Measurements from ENCODE around the gene NRSN2. TPM values are rescaled to one million over a fixed set of nuclear protein-coding genes. Genes with fewer than 3 reads are reported as not detected.
"Not testable (repeated sequence)": the region's sequence is repeated elsewhere in the genome, so short reads cannot be mapped to it uniquely, and the experiment has no call there.

The NRSN2 gene
- total RNA-seq, 1 donor from 2014 or later = 14.6 TPM

DNA sequence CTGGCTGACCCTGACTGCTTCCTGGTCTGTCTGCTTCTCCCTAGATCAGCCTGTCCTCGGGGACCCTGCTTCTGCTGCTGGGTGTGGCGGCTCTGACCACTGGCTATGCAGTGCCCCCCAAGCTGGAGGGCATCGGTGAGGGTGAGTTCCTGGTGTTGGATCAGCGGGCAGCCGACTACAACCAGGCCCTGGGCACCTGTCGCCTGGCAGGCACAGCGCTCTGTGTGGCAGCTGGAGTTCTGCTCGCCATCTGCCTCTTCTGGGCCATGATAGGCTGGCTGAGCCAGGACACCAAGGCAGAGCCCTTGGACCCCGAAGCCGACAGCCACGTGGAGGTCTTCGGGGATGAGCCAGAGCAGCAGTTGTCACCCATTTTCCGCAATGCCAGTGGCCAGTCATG, 6.3 kb downstream of the NRSN2 start:
- Histone ChIP-seq H3K27ac (ENCODE audit: low read depth, low read length) (no peak overlapping the region), H3K4me1 (ENCODE audit: control insufficient read depth in 3 of 3, insufficient read depth in 3 of 3, low read length in 3 of 3) (peaks cover 0 to 9% (median 5%) of the 10 kb centered on the region in 3 donors), H3K27me3 (ENCODE audit: control insufficient read depth in 3 of 3, insufficient read depth in 3 of 3, low read length in 3 of 3) (peaks cover 0 to 18% (median 15%) of the 10 kb centered on the region in 3 donors), H3K9ac (ENCODE audit: low read depth in 1 of 3, low read length in 3 of 3) (no peak overlapping the region), H3K36me3 (ENCODE audit: control insufficient read depth in 3 of 3, insufficient read depth in 3 of 3, low read length in 3 of 3) (no peaks in the 10 kb centered on the region), H3K9me3 (ENCODE audit: control insufficient read depth in 3 of 3, low read length in 3 of 3) (no peaks in the 10 kb centered on the region), H3K4me3 (ENCODE audit: low read length in 3 of 3) (no peak overlapping the region)

DNA sequence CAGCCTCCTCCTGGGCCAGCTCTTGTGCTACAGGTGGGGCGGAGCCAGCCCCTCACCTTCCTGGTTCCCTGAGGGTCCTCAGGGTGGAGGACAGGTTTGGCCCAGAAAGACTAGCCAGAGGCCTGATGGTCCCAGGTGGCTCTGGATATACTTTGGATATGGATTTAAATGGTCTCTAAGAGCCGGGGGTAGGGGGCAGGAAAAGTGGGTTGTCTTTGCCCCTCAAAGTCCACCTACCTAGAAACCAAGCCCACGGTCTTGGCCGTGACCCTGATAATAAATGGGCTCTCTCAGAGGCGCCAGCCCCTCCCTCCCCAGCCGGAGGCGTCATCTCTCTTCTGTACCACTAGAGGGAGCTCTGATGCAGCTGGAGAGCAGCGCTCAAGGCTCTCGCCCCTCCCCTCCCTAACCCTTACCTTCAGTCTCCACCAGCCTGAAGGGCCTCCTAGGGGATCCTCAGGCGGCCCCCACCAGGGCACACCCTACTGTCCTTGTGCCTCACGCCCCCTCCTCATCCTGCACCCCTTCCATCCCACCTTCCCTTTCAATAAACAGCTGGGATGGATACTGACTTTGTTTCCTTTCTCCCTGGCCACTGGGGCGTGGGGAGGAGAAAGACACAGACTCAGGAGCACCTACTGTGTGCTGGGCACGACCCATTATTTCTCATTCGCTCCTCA, 7.5 kb downstream of the NRSN2 start:
- peaks cover 0 to 3% (median 0%) of the 10 kb centered on the region in 3 donors for H3K4me1 ChIP-seq (ENCODE audit: control insufficient read depth in 3 of 3, insufficient read depth in 3 of 3, low read length in 3 of 3)
- no peak overlapping the region for H3K9ac ChIP-seq (ENCODE audit: low read depth in 1 of 3, low read length in 3 of 3)
- H3K4me3 ChIP-seq (ENCODE audit: low read length in 3 of 3) = no peak overlapping the region
- no peaks in the 10 kb centered on the region for H3K9me3 ChIP-seq (ENCODE audit: control insufficient read depth in 3 of 3, low read length in 3 of 3)
- no peaks in the 10 kb centered on the region for H3K36me3 ChIP-seq (ENCODE audit: control insufficient read depth in 3 of 3, insufficient read depth in 3 of 3, low read length in 3 of 3)
- H3K27ac ChIP-seq (ENCODE audit: low read depth, low read length) = no peak overlapping the region
- H3K27me3 ChIP-seq (ENCODE audit: control insufficient read depth in 3 of 3, insufficient read depth in 3 of 3, low read length in 3 of 3) = peaks cover 0 to 7% (median 6%) of the 10 kb centered on the region in 3 donors

DNA sequence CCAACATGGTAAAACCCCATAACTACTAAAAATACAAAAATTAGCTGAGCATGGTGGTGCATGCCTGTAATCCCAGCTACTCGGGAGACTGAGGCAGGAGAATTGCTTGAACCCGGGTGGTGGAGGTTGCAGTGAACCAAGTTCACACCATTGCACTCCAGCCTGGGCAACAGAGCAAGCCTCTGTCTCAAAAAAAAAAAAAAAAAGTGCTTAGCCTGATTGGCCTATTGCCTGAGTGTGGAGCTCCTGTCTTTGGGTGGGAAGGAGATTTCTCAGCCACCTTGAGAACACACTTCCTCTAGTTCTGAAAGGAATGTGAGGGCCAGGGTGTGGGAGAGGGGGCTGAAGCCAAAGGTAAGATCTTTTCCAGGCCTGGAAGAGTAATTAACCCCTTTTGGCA, 9.2 kb downstream of the NRSN2 start:
- not testable (repeated sequence) for H3K27ac ChIP-seq (ENCODE audit: low read depth, low read length); H3K4me3 ChIP-seq (ENCODE audit: low read length in 3 of 3); H3K36me3 ChIP-seq (ENCODE audit: control insufficient read depth in 3 of 3, insufficient read depth in 3 of 3, low read length in 3 of 3); H3K27me3 ChIP-seq (ENCODE audit: control insufficient read depth in 3 of 3, insufficient read depth in 3 of 3, low read length in 3 of 3); H3K9ac ChIP-seq (ENCODE audit: low read depth in 1 of 3, low read length in 3 of 3); H3K4me1 ChIP-seq (ENCODE audit: control insufficient read depth in 3 of 3, insufficient read depth in 3 of 3, low read length in 3 of 3); H3K9me3 ChIP-seq (ENCODE audit: control insufficient read depth in 3 of 3, low read length in 3 of 3)

DNA sequence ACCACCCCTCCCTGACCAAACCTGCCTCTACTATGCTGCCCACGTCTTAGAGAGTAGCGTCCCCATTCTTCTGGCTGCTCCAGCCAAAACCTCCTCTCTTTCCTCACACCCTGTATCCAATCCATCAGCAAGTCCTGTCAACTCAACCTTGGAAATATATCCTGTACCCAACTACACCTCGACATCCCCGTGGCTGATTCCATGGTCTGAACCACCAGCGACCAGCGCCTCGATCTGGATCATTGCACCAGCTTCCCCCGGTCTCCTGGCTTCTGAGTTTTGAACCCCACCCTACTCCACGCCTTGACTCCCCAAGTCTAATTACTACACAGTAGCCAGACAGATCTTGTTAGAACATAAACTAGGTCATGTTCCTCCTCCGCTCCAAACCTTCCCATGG, 9.8 kb downstream of the NRSN2 start:
- no peak overlapping the region for H3K4me3 ChIP-seq (ENCODE audit: low read length in 3 of 3)
- H3K27me3 ChIP-seq (ENCODE audit: control insufficient read depth in 3 of 3, insufficient read depth in 3 of 3, low read length in 3 of 3) = peaks cover 0 to 5% (median 3%) of the 10 kb centered on the region in 3 donors
- no peaks in the 10 kb centered on the region for H3K9me3 ChIP-seq (ENCODE audit: control insufficient read depth in 3 of 3, low read length in 3 of 3)
- no peak overlapping the region for H3K27ac ChIP-seq (ENCODE audit: low read depth, low read length)
- no peak overlapping the region for H3K9ac ChIP-seq (ENCODE audit: low read depth in 1 of 3, low read length in 3 of 3)
- H3K4me1 ChIP-seq (ENCODE audit: control insufficient read depth in 3 of 3, insufficient read depth in 3 of 3, low read length in 3 of 3) = peaks cover 0 to 3% (median 0%) of the 10 kb centered on the region in 3 donors
- no peaks in the 10 kb centered on the region for H3K36me3 ChIP-seq (ENCODE audit: control insufficient read depth in 3 of 3, insufficient read depth in 3 of 3, low read length in 3 of 3)

DNA sequence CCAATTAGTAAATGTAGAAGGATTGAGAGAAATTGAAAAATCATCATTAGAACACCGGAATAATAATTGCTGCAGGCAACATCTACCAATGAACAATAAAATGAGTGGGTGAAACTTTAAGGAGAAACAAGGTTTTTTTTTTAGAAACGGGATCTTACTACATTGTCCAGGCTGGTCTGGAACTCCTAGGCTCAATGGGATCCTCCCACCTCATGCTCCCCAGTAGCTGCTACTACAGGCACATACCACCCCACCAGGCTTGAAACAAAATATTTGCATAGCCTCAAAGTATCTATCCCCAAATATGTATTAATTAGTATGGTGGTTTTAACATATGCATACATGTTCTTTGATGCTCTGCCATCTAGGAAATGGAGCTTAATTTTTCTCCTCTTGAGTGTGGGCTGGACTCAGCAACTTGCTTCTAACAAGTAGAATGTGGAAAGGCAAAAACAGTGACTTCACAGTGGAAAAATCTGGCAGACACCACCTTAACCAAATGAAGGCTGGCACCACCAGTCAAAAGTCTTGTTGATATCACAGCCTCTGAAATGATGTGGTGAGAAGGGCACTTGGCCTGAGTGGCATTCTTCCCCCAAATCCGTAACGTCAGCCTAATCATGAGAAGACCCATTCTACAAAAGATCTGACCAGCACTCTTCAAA, 12.1 kb downstream of the NRSN2 start:
- Histone ChIP-seq H3K36me3 (ENCODE audit: control insufficient read depth in 3 of 3, insufficient read depth in 3 of 3, low read length in 3 of 3) (no peaks in the 10 kb centered on the region), H3K9ac (ENCODE audit: low read depth in 1 of 3, low read length in 3 of 3) (no peak overlapping the region), H3K9me3 (ENCODE audit: control insufficient read depth in 3 of 3, low read length in 3 of 3) (no peaks in the 10 kb centered on the region), H3K4me1 (ENCODE audit: control insufficient read depth in 3 of 3, insufficient read depth in 3 of 3, low read length in 3 of 3) (peaks cover 0 to 9% (median 4%) of the 10 kb centered on the region in 3 donors), H3K27ac (ENCODE audit: low read depth, low read length) (no peak overlapping the region), H3K4me3 (ENCODE audit: low read length in 3 of 3) (no peak overlapping the region), H3K27me3 (ENCODE audit: control insufficient read depth in 3 of 3, insufficient read depth in 3 of 3, low read length in 3 of 3) (peaks cover 0 to 3% (median 2%) of the 10 kb centered on the region in 3 donors)

DNA sequence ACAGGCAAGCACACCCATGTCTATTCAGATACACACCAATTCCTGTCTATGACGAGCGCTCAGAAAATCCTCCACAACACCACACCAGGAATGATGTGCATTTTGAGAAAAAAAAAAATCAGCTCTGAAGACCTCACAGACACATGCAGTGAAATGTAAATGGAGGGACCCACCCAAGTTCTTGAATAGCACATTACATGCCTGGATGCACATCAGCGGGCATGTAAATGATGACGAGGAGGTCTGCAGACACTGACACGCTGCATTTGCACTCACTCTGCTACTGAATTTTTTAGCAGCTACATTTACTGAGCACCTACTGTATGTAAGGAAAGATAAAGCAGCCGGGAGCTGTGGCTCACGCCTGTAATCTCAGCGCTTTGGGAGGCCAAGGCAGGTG, 14.7 kb downstream of the NRSN2 start:
- Histone ChIP-seq H3K27ac (ENCODE audit: low read depth, low read length) (no peak overlapping the region), H3K4me1 (ENCODE audit: control insufficient read depth in 3 of 3, insufficient read depth in 3 of 3, low read length in 3 of 3) (peaks cover 0 to 6% (median 4%) of the 10 kb centered on the region in 3 donors), H3K4me3 (ENCODE audit: low read length in 3 of 3) (no peak overlapping the region), H3K9ac (ENCODE audit: low read depth in 1 of 3, low read length in 3 of 3) (no peak overlapping the region), H3K36me3 (ENCODE audit: control insufficient read depth in 3 of 3, insufficient read depth in 3 of 3, low read length in 3 of 3) (no peaks in the 10 kb centered on the region), H3K27me3 (ENCODE audit: control insufficient read depth in 3 of 3, insufficient read depth in 3 of 3, low read length in 3 of 3) (peaks cover 0 to 4% (median 3%) of the 10 kb centered on the region in 3 donors), H3K9me3 (ENCODE audit: control insufficient read depth in 3 of 3, low read length in 3 of 3) (no peaks in the 10 kb centered on the region)

DNA sequence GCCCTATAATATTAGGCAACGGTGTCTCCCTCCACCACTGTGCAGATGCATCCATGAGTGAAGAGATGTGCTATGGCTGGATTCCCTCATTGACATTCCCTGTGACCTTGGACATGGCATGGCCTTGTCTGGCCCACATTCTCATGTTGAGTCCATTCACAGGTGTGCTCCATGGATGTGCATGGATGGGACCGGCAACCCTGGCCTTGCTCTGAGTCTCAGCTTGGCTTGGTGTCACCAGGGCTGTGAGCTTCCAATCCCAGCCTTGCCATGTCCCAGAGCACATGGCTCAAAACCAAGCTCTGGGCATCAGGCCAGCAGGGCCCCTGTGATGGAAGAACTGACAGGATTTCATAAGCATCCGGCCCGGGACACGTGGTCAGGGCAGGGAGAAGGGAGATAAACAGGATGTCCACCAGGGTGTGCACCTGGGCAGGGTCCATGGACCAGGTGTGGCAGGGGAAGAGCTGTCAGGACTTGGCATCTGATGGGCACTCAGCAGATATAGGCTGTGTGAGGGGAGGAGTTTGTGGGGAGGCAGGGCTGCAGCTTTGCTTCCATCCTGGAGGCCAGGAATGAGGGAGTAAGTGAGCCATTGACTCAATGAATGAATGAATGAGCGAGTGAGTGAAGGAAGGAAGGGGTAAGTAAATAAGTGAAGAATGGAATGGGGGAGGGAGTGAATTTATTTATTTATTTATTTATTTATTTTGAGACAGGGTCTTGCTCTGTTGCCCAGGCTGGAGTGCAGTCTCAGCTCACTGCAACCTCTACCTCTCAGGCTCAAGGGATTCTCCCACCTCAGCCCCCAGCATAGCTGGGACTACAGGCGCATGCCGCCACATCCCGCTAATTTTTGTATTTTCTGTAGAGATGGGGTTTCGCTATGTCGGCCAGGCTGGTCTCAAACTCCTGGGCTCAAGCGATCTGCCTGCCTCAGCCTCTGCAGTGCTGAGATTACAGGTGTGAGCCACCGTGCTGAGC, 15.7 kb downstream of the NRSN2 start:
- no peak overlapping the region for H3K27ac ChIP-seq (ENCODE audit: low read depth, low read length)
- no peaks in the 10 kb centered on the region for H3K36me3 ChIP-seq (ENCODE audit: control insufficient read depth in 3 of 3, insufficient read depth in 3 of 3, low read length in 3 of 3)
- H3K4me1 ChIP-seq (ENCODE audit: control insufficient read depth in 3 of 3, insufficient read depth in 3 of 3, low read length in 3 of 3) = peaks cover 0 to 6% (median 4%) of the 10 kb centered on the region in 3 donors
- H3K9me3 ChIP-seq (ENCODE audit: control insufficient read depth in 3 of 3, low read length in 3 of 3) = no peaks in the 10 kb centered on the region
- no peak overlapping the region for H3K4me3 ChIP-seq (ENCODE audit: low read length in 3 of 3)
- no peak overlapping the region for H3K9ac ChIP-seq (ENCODE audit: low read depth in 1 of 3, low read length in 3 of 3)
- H3K27me3 ChIP-seq (ENCODE audit: control insufficient read depth in 3 of 3, insufficient read depth in 3 of 3, low read length in 3 of 3) = peaks cover 0 to 4% (median 3%) of the 10 kb centered on the region in 3 donors

DNA sequence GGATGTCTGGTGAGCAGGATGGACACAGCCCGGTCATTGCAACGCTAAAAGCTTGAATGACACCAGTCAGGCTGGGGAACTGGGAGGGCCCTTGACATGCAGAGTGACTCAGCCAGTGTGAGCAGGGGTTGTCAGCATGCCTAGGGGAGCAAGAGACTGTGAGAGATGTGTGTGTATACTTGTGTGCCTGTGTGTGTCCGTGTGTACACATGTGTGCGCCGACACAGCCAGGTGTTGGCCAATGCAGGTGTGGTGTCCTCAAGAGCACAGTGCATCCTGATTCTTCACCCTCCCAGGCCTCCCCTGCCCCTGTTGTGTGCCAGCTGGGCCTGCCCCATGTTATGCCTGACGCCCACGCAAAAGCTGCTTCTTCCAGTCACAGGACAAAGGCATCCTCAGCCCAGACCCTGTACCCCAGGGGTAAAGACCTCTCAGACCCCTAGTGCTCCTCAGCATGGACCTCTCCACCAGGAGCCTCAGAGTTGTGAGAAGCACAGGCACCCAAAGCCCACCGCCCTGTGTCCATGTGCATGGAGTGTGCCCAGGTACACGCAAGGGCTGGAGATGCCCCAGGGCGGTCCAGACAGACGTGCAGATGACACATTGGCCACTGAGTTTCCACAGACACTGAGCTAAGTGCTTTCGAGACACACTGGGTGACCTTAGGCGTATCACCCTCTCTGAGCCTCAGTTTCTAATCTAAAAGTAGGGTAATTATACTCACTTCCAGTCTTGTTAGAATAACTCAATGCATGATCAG, 16.6 kb downstream of the NRSN2 start:
- no peak overlapping the region for H3K9ac ChIP-seq (ENCODE audit: low read depth in 1 of 3, low read length in 3 of 3)

More for the DNA sequence above, 16.6 kb downstream of the NRSN2 start:
- H3K27me3 ChIP-seq (ENCODE audit: control insufficient read depth in 3 of 3, insufficient read depth in 3 of 3, low read length in 3 of 3) = peaks cover 0 to 4% (median 3%) of the 10 kb centered on the region in 3 donors
- no peaks in the 10 kb centered on the region for H3K36me3 ChIP-seq (ENCODE audit: control insufficient read depth in 3 of 3, insufficient read depth in 3 of 3, low read length in 3 of 3)
- H3K4me3 ChIP-seq (ENCODE audit: low read length in 3 of 3) = no peak overlapping the region
- no peaks in the 10 kb centered on the region for H3K9me3 ChIP-seq (ENCODE audit: control insufficient read depth in 3 of 3, low read length in 3 of 3)
- no peak overlapping the region for H3K27ac ChIP-seq (ENCODE audit: low read depth, low read length)
- peaks cover 0 to 6% (median 4%) of the 10 kb centered on the region in 3 donors for H3K4me1 ChIP-seq (ENCODE audit: control insufficient read depth in 3 of 3, insufficient read depth in 3 of 3, low read length in 3 of 3)
